Measurements from ENCODE around the gene FCER2.

FCER2 gene

DNA sequence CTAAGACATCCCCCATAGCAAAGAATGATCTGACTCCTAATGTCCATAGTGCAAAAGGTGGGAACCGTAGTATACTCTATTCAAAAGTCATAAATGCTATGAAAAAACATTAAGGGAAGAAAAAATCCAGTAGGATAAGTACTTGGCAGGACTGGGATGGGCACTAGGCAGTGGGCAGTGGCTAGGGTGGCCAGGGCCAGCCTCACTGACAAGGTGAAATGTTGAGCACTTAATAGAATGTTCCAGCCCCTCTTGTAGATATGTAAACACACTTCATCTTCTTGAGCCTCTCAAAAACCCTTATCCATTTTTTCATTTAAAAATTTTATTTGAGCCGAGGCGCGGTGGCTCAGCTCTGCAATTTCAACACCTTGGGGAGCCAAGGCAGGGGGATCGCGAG is 31.4 kb upstream of the FCER2 start:
- no peak for DNase-seq (ENCODE audit: low read depth)
- TF ChIP-seq, protein P1, sequence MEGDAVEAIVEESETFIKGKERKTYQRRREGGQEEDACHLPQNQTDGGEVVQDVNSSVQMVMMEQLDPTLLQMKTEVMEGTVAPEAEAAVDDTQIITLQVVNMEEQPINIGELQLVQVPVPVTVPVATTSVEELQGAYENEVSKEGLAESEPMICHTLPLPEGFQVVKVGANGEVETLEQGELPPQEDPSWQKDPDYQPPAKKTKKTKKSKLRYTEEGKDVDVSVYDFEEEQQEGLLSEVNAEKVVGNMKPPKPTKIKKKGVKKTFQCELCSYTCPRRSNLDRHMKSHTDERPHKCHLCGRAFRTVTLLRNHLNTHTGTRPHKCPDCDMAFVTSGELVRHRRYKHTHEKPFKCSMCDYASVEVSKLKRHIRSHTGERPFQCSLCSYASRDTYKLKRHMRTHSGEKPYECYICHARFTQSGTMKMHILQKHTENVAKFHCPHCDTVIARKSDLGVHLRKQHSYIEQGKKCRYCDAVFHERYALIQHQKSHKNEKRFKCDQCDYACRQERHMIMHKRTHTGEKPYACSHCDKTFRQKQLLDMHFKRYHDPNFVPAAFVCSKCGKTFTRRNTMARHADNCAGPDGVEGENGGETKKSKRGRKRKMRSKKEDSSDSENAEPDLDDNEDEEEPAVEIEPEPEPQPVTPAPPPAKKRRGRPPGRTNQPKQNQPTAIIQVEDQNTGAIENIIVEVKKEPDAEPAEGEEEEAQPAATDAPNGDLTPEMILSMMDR (IDR thresholded peaks at IDR 0.05; ENCODE audit: insufficient read depth, low read depth, low read length, missing control alignments) = no peak
- no peak overlapping the region for H3K4me3 ChIP-seq (ENCODE audit: low read depth, low read length)

DNA sequence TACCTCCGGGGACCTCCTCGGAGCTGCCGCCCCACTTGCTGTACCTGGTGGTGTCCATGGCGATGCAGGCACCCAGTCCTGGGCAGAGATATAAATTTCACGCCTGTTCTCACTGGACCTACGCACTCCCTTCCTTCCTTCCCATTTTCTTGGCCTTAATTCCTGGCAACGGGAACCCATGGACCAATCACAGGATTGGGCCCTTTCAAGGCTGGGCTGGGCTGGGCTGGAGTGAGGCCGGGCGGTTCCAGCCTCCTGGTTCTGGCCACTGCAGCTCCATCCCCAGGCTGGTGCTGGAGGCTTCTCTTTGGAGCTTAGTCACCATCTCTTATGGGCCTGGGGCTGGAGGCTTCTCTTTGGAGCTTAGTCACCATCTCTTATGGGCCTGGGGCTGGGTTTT is 30.1 kb upstream of the FCER2 start, which contains the start of gene CLEC4G:
Gene CLEC4G (minus strand): TSS at position 66 of the 400 bp plus-strand sequence. CDS start 8 bp downstream, at position 58.
- H3K4me3 ChIP-seq (ENCODE audit: low read depth, low read length) = no peak within 1 kb of the TSS
- TF ChIP-seq, protein P1 (IDR thresholded peaks at IDR 0.05; ENCODE audit: insufficient read depth, low read depth, low read length, missing control alignments) = no peak
- DNase-seq (ENCODE audit: low read depth) = no peak

DNA sequence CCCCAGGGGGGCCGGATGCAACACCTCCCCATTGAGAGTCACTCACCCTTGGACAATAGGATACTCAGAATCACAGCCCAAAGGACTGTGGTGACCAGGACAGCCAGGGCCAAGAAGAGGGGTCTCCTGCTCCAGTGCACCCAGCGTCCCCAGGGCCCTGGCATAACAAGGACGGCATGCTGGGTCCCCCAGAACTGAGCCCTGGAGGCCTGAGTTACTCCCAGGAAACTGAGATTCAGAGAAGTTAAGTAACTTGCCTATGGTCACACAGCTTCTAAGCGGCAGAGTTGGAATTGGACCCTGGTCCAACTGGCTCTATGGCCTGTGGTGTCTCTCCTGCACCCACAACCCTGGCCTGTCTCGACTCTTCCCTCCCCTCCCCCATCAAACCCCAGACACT is 29.7 kb upstream of the FCER2 start:
- no peak overlapping the region for H3K4me3 ChIP-seq (ENCODE audit: low read depth, low read length)
- DNase-seq (ENCODE audit: low read depth) = no peak
- TF ChIP-seq, protein P1 (IDR thresholded peaks at IDR 0.05; ENCODE audit: insufficient read depth, low read depth, low read length, missing control alignments) = no peak

DNA sequence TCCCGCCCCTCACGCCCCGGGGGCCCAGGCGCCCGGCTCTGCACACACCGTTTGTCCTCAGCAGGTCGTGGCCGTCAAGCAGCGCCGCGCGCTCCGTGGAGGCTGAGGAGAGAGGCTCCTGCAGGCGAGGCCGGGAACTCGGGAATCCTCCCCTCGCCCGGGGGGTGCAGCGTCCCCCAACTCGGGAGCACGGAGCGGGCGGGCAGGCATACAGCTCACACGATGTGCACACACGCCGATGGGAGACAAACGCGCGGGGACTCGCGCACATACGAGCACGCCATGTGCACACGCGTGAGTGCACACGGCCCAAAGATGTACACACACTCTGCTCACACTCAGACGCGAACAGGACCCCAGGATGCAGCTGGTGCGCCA is 29.3 kb upstream of the FCER2 start:
- no peak overlapping the region for H3K4me3 ChIP-seq (ENCODE audit: low read depth, low read length)
- no peak for DNase-seq (ENCODE audit: low read depth)
- TF ChIP-seq, protein P1 (IDR thresholded peaks at IDR 0.05; ENCODE audit: insufficient read depth, low read depth, low read length, missing control alignments) = no peak

DNA sequence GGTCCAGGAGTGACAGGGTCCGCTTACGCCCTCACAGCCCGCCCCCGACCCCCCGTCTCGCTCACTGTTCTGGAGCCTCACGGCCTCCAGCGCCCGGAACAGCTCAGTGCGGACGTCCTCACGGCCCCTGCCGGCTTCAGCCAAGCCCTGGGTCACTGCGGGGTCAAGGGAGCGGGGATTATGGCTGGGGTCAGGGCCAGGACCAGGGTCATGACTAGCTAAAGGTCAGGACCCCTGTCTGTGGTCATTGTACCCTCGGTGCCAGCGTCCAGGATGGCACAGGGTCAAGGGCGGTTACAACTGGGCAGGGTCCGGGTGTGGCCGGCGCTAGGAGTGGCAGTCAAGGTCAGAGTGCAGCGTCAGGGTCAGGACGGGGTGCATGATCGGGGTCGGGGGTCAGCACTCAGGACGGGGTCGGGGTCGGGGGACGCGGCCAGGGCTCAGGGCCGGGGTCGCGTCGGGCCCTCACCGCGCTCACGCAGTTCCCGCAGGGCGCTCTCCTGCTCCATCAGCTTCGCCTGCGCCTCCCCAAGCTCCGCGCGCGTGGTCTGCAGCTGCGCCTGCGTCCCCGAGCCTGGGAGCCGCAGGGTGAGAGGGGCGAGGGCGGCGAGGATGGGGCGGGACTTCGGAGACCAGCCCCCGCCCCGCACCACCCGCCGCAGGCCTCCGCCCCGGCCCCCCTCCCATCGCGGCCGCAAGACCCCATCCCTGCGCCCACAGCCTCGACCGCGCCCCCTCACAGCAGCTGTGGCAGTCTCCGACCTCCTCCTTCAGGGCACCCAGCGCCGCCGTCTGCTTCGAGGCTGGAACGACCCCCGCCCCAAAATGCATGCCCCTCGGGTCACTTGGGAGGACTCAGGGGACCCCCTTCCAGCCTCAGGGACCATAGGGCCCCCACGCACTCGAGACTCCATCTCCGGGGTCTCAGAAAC is 28.6 kb upstream of the FCER2 start:
- no peak overlapping the region for H3K4me3 ChIP-seq (ENCODE audit: low read depth, low read length)
- TF ChIP-seq, protein P1 (IDR thresholded peaks at IDR 0.05; ENCODE audit: insufficient read depth, low read depth, low read length, missing control alignments) = no peak
- no peak for DNase-seq (ENCODE audit: low read depth)

DNA sequence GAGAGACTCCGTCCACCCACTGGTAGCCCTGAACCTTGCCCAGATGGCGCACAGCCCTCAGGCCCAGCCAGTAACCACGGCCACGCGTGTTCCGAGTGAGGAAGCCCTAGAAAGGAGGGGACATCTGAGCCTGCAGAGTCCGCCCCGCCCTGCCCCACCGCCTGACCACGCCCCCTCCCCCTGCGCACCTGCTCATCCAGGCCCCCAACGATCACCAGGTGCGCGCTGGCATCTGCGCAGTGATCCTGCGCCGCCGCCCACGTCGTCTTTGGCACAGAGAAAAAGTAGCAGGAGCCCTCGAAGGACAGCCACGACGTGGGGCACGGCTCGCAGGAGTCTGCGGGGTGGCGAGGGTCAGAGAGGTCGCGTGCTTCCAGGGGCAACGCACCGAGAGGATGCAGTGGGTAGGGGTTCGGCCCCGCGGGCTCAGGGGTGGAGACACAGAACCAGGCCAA is 27.9 kb upstream of the FCER2 start:
- TF ChIP-seq, protein P1 (IDR thresholded peaks at IDR 0.05; ENCODE audit: insufficient read depth, low read depth, low read length, missing control alignments) = no peak
- DNase-seq (ENCODE audit: low read depth) = no peak
- no peak overlapping the region for H3K4me3 ChIP-seq (ENCODE audit: low read depth, low read length)

Data from GM12865 (cell line).